K562 (cell line): ENCODE data around the gene TIMP2.

Source experiments
- CTCF ChIP-seq, 3 experiments: IDR thresholded peaks in 2 of 3; conservative IDR thresholded peaks in 1 of 3; 2 replicates each; pipeline ENCODE4 v1.5.1; 2011 to 2012; ENCODE audit warnings: low read length in 3 of 3, mild to moderate bottlenecking in 3 of 3, control low read depth in 2 of 3, improper control_type of control experiment in 1 of 3, inconsistent platforms in 1 of 3, low read depth in 1 of 3, mixed read lengths in 1 of 3, moderate library complexity in 1 of 3; ENCODE audit not compliant: insufficient read depth in 2 of 3
- EZH2 ChIP-seq: IDR thresholded peaks from 2 replicates; pipeline ENCODE4 v1.6.1; 2012; ENCODE audit warnings: low read depth, mild to moderate bottlenecking, inconsistent platforms, low read length, borderline replicate concordance
- FOSL1 ChIP-seq: fragments of 200-800 bp; sonication (Bioruptor generic); conservative IDR thresholded peaks from 2 replicates; pipeline ENCODE4 v1.6.1; 2016; ENCODE audit warnings: missing genetic modification characterization, missing compliant biosample characterization
- MAFF ChIP-seq: IDR thresholded peaks from 2 replicates; pipeline ENCODE4 v1.6.1; 2012; ENCODE audit warnings: low read length, improper control_type of control experiment
- POLR2A ChIP-seq: fragments of 450-650 bp; conservative IDR thresholded peaks from 2 replicates; pipeline ENCODE4 v1.6.1; 2016
- RHOXF2B ChIP-seq: fragments of 250-450 bp; sonication (Bioruptor Pico); conservative IDR thresholded peaks from 2 replicates; pipeline ENCODE4 v1.5.1; 2021
- TAF1 ChIP-seq: IDR thresholded peaks from 2 replicates; pipeline ENCODE4 v1.6.1; 2011; ENCODE audit warnings: mild to moderate bottlenecking, low read length, moderate library complexity; ENCODE audit not compliant: insufficient read depth, control insufficient read depth, severe bottlenecking; ENCODE audit errors: extremely low read depth
- TARDBP ChIP-seq: fragments of 450-650 bp; IDR thresholded peaks from 2 replicates; pipeline ENCODE4 v1.6.1; 2016
- ZNF232 ChIP-seq: sonication (generic); formaldehyde crosslinking; IDR thresholded peaks from 2 replicates; pipeline ENCODE4 v1.8.0; 2022; ENCODE audit warnings: mild to moderate bottlenecking, missing genetic modification reagents
- ZNF354B ChIP-seq: fragments of 250-450 bp; sonication (Bioruptor Pico); IDR thresholded peaks from 2 replicates; pipeline ENCODE4 v1.4.0; 2020
- TF ChIP-seq, protein P1 (sequence below): sonication (generic); formaldehyde crosslinking; IDR thresholded peaks from 2 replicates; pipeline ENCODE4 v1.8.1; 2022; ENCODE audit warnings: missing genetic modification reagents
- TF ChIP-seq, protein P2 (sequence below): sonication (generic); formaldehyde crosslinking; IDR thresholded peaks from 2 replicates; pipeline ENCODE4 v1.8.1; 2023; ENCODE audit warnings: mild to moderate bottlenecking, missing genetic modification reagents
- TF ChIP-seq, protein P3 (sequence below): sonication (generic); formaldehyde crosslinking; IDR thresholded peaks from 2 replicates; pipeline ENCODE4 v1.8.1; 2023; ENCODE audit warnings: mild to moderate bottlenecking, missing genetic modification reagents

DNA sequence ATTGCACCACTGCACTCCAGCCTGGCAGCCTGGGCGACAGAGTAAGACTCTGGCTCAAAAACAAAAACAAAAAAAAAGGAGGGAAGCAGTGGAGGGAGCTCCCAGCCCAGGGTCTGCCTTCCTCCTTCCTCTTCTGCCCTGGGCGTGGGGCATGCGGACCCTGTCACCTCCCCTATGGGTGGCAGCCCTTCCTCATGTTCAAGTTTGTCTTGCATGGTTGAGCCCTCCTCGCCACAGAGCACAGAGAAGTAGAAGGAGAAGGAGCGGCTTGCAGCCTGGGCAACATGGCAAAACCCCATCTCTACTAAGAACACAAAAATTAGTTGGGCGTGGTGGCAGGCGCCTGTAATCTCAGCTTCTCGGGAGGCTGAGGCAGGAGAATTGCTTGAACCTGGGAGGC is 21.4 kb upstream of the TIMP2 start:
- TF ChIP-seq ZNF354B (no peak), POLR2A (no peak), FOSL1 (tag) (no peak), ZNF232 (CRISPR knock-in tag) (no peak), TARDBP (no peak), TAF1 (no peak), EZH2 (no peak), RHOXF2B (no peak), MAFF (no peak), CTCF (IDR thresholded peaks at IDR 0.05 in 2 of 3, conservative IDR thresholded peaks at IDR 0.05 in 1 of 3; ENCODE audit: insufficient read depth in 2 of 3, low read depth in 1 of 3, low read length in 3 of 3) (no peak)
- TF ChIP-seq, protein P1, sequence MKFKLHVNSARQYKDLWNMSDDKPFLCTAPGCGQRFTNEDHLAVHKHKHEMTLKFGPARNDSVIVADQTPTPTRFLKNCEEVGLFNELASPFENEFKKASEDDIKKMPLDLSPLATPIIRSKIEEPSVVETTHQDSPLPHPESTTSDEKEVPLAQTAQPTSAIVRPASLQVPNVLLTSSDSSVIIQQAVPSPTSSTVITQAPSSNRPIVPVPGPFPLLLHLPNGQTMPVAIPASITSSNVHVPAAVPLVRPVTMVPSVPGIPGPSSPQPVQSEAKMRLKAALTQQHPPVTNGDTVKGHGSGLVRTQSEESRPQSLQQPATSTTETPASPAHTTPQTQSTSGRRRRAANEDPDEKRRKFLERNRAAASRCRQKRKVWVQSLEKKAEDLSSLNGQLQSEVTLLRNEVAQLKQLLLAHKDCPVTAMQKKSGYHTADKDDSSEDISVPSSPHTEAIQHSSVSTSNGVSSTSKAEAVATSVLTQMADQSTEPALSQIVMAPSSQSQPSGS (CRISPR knock-in tag): no peak
- TF ChIP-seq, protein P2, sequence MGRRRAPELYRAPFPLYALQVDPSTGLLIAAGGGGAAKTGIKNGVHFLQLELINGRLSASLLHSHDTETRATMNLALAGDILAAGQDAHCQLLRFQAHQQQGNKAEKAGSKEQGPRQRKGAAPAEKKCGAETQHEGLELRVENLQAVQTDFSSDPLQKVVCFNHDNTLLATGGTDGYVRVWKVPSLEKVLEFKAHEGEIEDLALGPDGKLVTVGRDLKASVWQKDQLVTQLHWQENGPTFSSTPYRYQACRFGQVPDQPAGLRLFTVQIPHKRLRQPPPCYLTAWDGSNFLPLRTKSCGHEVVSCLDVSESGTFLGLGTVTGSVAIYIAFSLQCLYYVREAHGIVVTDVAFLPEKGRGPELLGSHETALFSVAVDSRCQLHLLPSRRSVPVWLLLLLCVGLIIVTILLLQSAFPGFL (CRISPR knock-in tag): no peak
- TF ChIP-seq, protein P3, sequence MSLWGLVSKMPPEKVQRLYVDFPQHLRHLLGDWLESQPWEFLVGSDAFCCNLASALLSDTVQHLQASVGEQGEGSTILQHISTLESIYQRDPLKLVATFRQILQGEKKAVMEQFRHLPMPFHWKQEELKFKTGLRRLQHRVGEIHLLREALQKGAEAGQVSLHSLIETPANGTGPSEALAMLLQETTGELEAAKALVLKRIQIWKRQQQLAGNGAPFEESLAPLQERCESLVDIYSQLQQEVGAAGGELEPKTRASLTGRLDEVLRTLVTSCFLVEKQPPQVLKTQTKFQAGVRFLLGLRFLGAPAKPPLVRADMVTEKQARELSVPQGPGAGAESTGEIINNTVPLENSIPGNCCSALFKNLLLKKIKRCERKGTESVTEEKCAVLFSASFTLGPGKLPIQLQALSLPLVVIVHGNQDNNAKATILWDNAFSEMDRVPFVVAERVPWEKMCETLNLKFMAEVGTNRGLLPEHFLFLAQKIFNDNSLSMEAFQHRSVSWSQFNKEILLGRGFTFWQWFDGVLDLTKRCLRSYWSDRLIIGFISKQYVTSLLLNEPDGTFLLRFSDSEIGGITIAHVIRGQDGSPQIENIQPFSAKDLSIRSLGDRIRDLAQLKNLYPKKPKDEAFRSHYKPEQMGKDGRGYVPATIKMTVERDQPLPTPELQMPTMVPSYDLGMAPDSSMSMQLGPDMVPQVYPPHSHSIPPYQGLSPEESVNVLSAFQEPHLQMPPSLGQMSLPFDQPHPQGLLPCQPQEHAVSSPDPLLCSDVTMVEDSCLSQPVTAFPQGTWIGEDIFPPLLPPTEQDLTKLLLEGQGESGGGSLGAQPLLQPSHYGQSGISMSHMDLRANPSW (CRISPR knock-in tag): no peak
